GOT3 (cell line): ENCODE results near the gene ATP5PF.
"Not testable (repeated sequence)": the region's sequence is repeated elsewhere in the genome, so short reads cannot be mapped to it uniquely, and the experiment has no call there.

ENCODE experiments used
- DNase-seq: peaks from one replicate; lab custom pipeline; 2025; ENCODE audit warnings: mixed read lengths; lab: John Stamatoyannopoulos, UW

ATP5PF gene

GRCh38 chr21:25734904-25735645 lies at the start of gene ATP5PF, which contains the start of gene GABPA:
ATP5PF (minus strand) TSS chr21:25734904; CDS start chr21:25729794, 5,110 bp downstream.
GABPA (plus strand) TSS chr21:25734972; CDS start chr21:25741599, 6,627 bp downstream.
- peak; percentile 88 for DNase-seq

GRCh38 chr21:25778126-25778875 lies 43.6 kb upstream of the ATP5PF start:
- not testable (repeated sequence) for DNase-seq

- no peak for DNase-seq
These were observed 41.7 kb upstream of the ATP5PF start for GRCh38 chr21:25776440-25776839.

- no peak for DNase-seq
These were observed 38.0 kb upstream of the ATP5PF start for GRCh38 chr21:25772686-25773085.

GRCh38 chr21:25767921-25768320 lies 33.2 kb upstream of the ATP5PF start:
- DNase-seq: no peak

GRCh38 chr21:25764065-25764464 lies 29.4 kb upstream of the ATP5PF start:
- DNase-seq: no peak

- DNase-seq: no peak
These were observed 26.0 kb upstream of the ATP5PF start for GRCh38 chr21:25760677-25761076.

GRCh38 chr21:25760061-25760460 lies 25.4 kb upstream of the ATP5PF start:
- no peak for DNase-seq

- DNase-seq: no peak
These were observed 24.9 kb upstream of the ATP5PF start for GRCh38 chr21:25759573-25759972.

- no peak for DNase-seq
These were observed 22.8 kb upstream of the ATP5PF start for GRCh38 chr21:25757531-25757930.

- no peak for DNase-seq
These were observed 21.7 kb upstream of the ATP5PF start for GRCh38 chr21:25756190-25756932.

GRCh38 chr21:25752416-25752815 lies 17.7 kb upstream of the ATP5PF start:
- no peak for DNase-seq

GRCh38 chr21:25750085-25750484 lies 15.4 kb upstream of the ATP5PF start:
- no peak for DNase-seq

- no peak for DNase-seq
These were observed 10.2 kb upstream of the ATP5PF start for GRCh38 chr21:25744854-25745253.

GRCh38 chr21:25742900-25743299 lies 8.2 kb upstream of the ATP5PF start:
- DNase-seq: no peak

- no peak for DNase-seq
These were observed 2.7 kb upstream of the ATP5PF start for GRCh38 chr21:25737421-25737820.

GRCh38 chr21:25735646-25736597 lies 1.2 kb upstream of the ATP5PF start:
- DNase-seq: no peak

GRCh38 chr21:25734654-25734903 lies 125 bp downstream of the ATP5PF start:
- no peak for DNase-seq

- no peak for DNase-seq
These were observed 648 bp downstream of the ATP5PF start for GRCh38 chr21:25733859-25734653.

GRCh38 chr21:25732091-25732760 lies 2.5 kb downstream of the ATP5PF start:
- DNase-seq: no peak
